Suprapubic skin (tissue), 4 donors: ENCODE measurements around the gene ACTG1. TPM values are rescaled to one million over a fixed set of nuclear protein-coding genes. Genes with fewer than 3 reads are reported as not detected.

Experiments used
- DNase-seq, 2 donors: peaks; one replicate each; pipeline ENCODE4 v3.0.0-alpha.2; 2019; ENCODE audit warnings: low spot score in 2 of 2
- H3K27ac ChIP-seq: fragments of 200-600 bp; sonication (generic); one replicate; pipeline ENCODE4 v1.5.1; 2019
- H3K27me3 ChIP-seq: fragments of 200-600 bp; sonication (generic); one replicate; pipeline ENCODE4 v1.5.1; 2019
- H3K36me3 ChIP-seq: fragments of 200-600 bp; sonication (generic); one replicate; pipeline ENCODE4 v1.5.1; 2019
- H3K4me1 ChIP-seq: fragments of 200-600 bp; sonication (generic); one replicate; pipeline ENCODE4 v1.5.1; 2019
- H3K4me3 ChIP-seq: fragments of 200-600 bp; sonication (generic); one replicate; pipeline ENCODE4 v1.5.1; 2019; ENCODE audit warnings: mild to moderate bottlenecking
- H3K9me3 ChIP-seq: fragments of 200-600 bp; sonication (generic); one replicate; pipeline ENCODE4 v1.5.1; 2019
- CTCF ChIP-seq, 2 donors: fragments of 200-600 bp in 1 of 2; fragments of 450-650 bp in 1 of 2; sonication (generic) in 1 of 2; IDR thresholded peaks; one replicate each; pipeline ENCODE4 v1.5.1; 2016 to 2019; ENCODE audit warnings: antibody characterized with exemption in 2 of 2, mild to moderate bottlenecking in 1 of 2, moderate library complexity in 1 of 2
- EP300 ChIP-seq: sonication (generic); formaldehyde crosslinking; IDR thresholded peaks from one replicate; pipeline ENCODE4 v1.6.1; 2017; ENCODE audit warnings: antibody characterized with exemption
- POLR2A ChIP-seq, 2 donors: fragments of 450-650 bp; IDR thresholded peaks; one replicate each; pipeline ENCODE4 v1.6.1; 2017; ENCODE audit warnings: antibody characterized with exemption in 2 of 2, mild to moderate bottlenecking in 2 of 2, moderate library complexity in 2 of 2
- POLR2AphosphoS5 ChIP-seq, 3 donors: sonication (generic); formaldehyde crosslinking; IDR thresholded peaks; one replicate each; pipeline ENCODE4 v1.6.1; 2017; ENCODE audit warnings: antibody characterized with exemption in 3 of 3
- WGBS: methylation state at CpG from one replicate; pipeline ENCODE4 v1.1.5; 2018; 5-methylcytosine and 5-hydroxymethylcytosine counted together
- total RNA-seq, 4 donors: library from RNA; depleted of rRNA; stranded (reverse); fragments of >200 nt; gene quantifications; one replicate each; pipeline ENCODE4 v1.1.0, GENCODE V29; 2016

ACTG1 gene
- total RNA-seq, 4 donors from 2014 or later = 2,659 to 6,485 (median 4,163) TPM

- Histone ChIP-seq H3K36me3 (peaks cover 58% of the 10 kb centered on the region), H3K4me3 (no peak overlapping the region), H3K4me1 (peaks cover 26% of the 10 kb centered on the region), H3K9me3 (no peaks in the 10 kb centered on the region), H3K27me3 (no peaks in the 10 kb centered on the region), H3K27ac (no peak overlapping the region)
- TF ChIP-seq CTCF (IDR thresholded peaks at IDR 0.05) (no peak), EP300 (no peak), POLR2A (IDR thresholded peaks at IDR 0.05) (no peak), POLR2AphosphoS5 (IDR thresholded peaks at IDR 0.05) (no peak)
- WGBS = 86% methylated on average over 16 of the region's 16 CpGs
- no peak for DNase-seq
Observed at GRCh38 chr17:81549031-81549557, 36.5 kb upstream of the ACTG1 start.

- 70% methylated on average over 4 of the region's 14 CpGs for WGBS
- DNase-seq = no peak
- H3K27ac ChIP-seq = no peak overlapping the region
- H3K9me3 ChIP-seq = no peaks in the 10 kb centered on the region
- H3K36me3 ChIP-seq = peaks cover 73% of the 10 kb centered on the region
- H3K4me1 ChIP-seq = peaks cover 12% of the 10 kb centered on the region
- no peak overlapping the region for H3K4me3 ChIP-seq
- TF ChIP-seq POLR2AphosphoS5 (IDR thresholded peaks at IDR 0.05) (no peak), CTCF (IDR thresholded peaks at IDR 0.05) (no peak), POLR2A (IDR thresholded peaks at IDR 0.05) (no peak), EP300 (no peak)
- H3K27me3 ChIP-seq = no peaks in the 10 kb centered on the region
Observed at GRCh38 chr17:81547614-81547982, 35.0 kb upstream of the ACTG1 start.

- peaks cover 76% of the 10 kb centered on the region for H3K36me3 ChIP-seq
- no peaks in the 10 kb centered on the region for H3K9me3 ChIP-seq
- no peak overlapping the region for H3K4me3 ChIP-seq
- peaks cover 12% of the 10 kb centered on the region for H3K4me1 ChIP-seq
- no peaks in the 10 kb centered on the region for H3K27me3 ChIP-seq
- no peak for DNase-seq
- TF ChIP-seq EP300 = no peak
- no peak for TF ChIP-seq POLR2A (IDR thresholded peaks at IDR 0.05)
- no peak for TF ChIP-seq CTCF (IDR thresholded peaks at IDR 0.05)
- no peak for TF ChIP-seq POLR2AphosphoS5 (IDR thresholded peaks at IDR 0.05)
- 84% methylated on average over 21 of the region's 36 CpGs for WGBS
- H3K27ac ChIP-seq = no peak overlapping the region
Observed at GRCh38 chr17:81546906-81547613, 34.5 kb upstream of the ACTG1 start.

GRCh38 chr17:81545160-81545949 lies 32.8 kb upstream of the ACTG1 start:
- WGBS = 81% methylated on average over 4 of the region's 24 CpGs
- DNase-seq = no peak
- Histone ChIP-seq H3K36me3 (peaks cover 88% of the 10 kb centered on the region), H3K27ac (no peak overlapping the region), H3K9me3 (no peaks in the 10 kb centered on the region), H3K4me1 (no peaks in the 10 kb centered on the region), H3K4me3 (no peak overlapping the region), H3K27me3 (no peaks in the 10 kb centered on the region)
- TF ChIP-seq POLR2A (IDR thresholded peaks at IDR 0.05) (no peak), POLR2AphosphoS5 (IDR thresholded peaks at IDR 0.05) (no peak), EP300 (no peak), CTCF (IDR thresholded peaks at IDR 0.05) (no peak)
